NCI-H1092 (cell line): ENCODE measurements around the gene TSPYL2.

Experiments used
- DNase-seq: peaks from one replicate; lab custom pipeline; 2025; lab: John Stamatoyannopoulos, UW

TSPYL2 gene

DNA sequence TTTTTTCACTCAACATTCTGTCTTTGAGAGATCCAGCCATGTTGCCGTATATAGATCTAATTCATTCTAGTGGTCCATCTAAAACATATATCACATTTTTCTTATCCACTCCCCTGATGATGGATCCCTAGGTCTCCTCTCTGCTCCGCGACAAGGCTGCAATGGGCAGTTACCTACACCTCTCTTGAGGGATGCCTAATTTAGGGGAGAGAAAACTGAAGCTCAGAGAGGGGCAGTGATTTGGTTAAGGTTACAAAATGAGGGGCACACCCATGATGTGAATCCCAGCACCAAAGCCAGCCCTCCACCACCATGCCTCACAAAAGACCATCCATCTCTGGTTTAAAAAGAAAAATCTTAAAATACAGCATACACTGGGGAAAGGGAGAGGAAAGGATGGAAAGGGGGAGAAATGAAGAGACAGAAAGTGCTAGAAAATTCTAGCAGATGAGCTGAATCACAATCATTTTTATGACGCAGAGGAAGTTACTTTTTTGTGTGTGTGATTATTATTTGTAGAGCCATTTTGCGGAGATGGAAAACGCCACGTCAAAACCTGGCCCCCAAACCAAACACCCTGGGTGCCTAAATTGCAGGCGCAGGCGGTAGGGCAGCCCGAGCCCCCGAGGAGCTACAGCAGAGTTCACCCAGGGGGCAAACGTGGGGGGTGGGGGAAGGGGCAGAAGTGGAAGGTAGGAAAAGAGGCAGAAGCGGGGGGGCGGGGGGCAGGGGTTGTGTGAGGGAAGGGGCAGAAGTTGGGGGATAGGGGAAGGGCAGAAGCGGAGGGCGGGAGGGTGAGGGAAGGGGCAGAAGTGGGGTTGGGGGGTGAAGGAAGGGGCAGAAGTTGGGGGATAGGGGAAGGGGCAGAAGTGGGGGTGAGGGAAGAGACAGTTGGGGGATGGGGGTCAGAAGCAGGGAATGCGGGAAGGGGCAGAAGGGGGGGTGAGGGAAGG is 1.3 kb upstream of the TSPYL2 start:
- DNase-seq = peak; percentile 18

DNA sequence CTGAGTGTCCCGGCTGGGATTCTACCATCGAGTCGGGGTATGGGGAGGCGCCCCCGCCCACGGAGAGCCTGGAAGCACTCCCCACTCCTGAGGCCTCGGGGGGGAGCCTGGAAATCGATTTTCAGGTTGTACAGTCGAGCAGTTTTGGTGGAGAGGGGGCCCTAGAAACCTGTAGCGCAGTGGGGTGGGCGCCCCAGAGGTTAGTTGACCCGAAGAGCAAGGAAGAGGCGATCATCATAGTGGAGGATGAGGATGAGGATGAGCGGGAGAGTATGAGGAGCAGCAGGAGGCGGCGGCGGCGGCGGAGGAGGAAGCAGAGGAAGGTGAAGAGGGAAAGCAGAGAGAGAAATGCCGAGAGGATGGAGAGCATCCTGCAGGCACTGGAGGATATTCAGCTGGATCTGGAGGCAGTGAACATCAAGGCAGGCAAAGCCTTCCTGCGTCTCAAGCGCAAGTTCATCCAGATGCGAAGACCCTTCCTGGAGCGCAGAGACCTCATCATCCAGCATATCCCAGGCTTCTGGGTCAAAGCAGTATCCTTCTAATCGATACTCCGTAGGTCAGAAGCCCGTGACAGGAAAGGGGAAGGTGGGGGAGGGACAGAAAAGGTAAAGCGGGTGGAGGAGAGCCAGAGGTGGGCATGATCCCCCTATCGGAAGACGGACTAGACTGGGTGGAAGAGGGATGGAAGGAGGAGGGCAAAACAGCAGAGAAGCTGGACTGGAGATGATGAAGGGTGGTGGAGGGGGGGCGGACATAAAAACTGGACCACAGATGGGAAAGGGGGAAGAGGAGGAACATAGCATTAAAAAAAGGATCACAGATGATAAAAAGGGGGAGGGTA is 828 bp downstream of the TSPYL2 start:
- no peak for DNase-seq

DNA sequence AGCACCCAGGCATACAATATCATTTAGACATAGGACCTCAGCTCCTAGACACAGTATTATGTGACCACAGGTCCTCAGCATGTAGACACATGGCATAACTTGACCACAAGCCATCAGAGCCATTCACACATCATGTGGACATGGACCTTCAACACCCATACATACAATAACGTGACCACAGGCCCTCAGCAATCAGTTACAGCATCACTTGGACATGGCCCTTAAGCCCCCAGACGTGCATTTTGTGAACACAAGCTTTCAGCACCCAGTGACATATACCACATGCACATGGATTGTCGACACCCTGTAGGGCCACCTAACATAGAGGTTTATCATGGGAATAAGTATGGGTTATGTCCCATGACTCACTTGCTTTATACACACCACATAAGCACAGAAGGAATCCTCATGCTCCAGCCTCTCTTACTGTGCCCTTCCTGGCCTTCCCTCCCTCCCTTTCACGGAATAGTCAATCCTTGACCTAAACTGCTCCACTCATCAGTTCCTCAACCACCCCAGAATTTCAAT is 1.9 kb downstream of the TSPYL2 start:
- DNase-seq = no peak

DNA sequence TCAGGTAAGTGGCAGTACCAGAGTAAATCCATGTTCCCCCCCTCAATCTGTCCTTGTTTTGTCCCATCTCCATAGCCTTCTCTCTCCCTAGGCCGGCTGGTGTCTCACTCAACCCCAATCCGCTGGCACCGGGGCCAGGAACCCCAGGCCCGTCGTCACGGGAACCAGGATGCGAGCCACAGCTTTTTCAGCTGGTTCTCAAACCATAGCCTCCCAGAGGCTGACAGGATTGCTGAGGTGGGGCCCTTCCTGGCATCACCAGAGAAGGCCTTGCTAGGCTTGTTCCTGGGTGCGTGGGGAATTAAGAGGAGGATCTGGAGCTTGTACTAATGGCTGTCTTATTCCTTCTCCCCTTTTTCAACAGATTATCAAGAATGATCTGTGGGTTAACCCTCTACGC is 2.7 kb downstream of the TSPYL2 start:
- DNase-seq = no peak

- no peak for DNase-seq
These were observed 3.6 kb downstream of the TSPYL2 start for GRCh38 chrX:53085661-53086229.

GRCh38 chrX:53086464-53086863 is 4.3 kb downstream of the TSPYL2 start:
- no peak for DNase-seq

DNA sequence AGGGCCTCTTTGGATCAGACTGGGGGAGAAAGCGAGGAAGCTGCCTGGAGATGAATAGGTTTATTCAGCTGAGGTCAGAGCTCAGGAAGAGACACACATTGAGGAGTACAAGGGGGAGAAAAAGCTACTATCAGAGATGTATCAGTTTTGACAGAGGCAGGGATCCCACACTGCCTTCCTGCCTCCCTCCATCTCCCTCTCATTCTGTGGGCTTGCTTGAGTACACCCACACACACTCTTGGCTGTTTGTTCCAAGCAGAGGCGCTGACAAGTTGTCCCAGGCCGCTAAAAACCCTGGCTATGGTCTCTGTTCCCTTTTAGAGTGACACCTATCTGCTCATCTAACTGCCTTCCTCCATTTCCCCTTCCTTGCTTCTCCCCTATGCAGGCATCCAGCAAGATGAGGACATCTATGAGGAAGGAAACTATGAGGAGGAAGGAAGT is 5.2 kb downstream of the TSPYL2 start:
- no peak for DNase-seq

GRCh38 chrX:53088136-53088974 is 6.2 kb downstream of the TSPYL2 start:
- DNase-seq = peak; percentile 92

DNA sequence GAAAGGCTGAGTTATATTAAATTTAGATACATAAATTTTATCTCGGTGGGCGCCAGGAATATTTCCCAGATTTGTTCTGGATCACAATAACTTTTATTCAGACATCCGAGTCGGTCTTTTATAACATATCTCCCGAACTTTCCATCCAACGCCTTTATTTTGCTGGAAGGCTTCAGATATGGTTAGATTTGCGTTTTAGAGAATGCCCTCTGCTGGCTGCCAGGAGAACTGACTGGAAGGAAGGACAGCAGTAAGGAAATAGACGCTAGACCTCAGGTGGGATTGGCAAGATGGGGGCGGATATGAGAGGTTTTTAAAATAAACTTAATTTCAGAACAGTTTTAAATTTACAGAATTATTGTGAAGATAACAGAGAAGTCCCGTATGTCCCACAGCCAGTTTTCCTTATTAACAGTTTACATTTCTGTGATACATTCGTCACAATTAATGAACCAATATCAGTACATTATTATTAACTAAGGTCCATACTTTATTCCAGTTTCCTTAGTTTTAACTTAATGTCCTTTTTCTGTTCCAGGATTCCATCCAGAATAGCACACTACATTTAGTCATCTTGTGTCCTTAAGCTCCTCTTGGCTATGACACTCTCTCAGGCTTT is 7.2 kb downstream of the TSPYL2 start:
- peak; percentile 44 for DNase-seq

DNA sequence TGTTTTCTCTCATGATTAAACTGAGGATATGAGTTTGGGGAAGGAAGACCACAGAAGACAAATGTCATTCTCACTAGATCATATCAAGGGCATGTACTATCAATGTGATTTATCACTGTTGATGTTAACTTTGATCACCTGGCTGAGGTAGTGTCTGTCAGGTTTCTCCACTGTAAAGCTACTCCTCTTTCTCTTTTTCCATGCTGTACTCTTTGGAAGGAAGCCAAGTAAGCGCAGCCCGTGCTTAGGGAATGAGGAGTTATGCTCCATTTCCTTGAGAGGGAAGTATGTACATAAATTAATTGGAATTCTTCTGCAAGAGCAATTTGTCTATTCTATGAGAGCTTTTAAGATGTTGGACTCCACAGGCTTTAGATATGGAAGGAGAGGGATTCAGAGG is 7.8 kb downstream of the TSPYL2 start:
- DNase-seq = no peak

DNA sequence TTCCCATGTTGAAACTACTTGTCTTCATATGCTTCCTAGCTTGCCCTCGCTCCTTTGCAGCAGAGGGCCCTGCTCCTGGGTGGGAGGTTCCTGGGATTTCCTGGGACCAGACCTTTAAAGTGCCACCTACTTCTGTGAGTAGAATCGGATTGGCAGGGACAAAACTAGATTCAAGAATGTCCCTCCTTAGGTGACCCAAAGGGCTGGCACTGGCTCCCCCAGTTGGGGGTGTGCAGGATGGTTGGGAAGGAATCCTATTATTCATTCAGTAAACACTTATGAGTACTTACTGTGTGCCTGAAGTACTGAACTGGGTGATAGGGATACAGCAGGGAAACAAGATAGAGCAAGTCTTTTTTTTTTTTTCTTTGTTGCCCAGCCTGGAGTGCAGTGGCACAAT is 9.2 kb downstream of the TSPYL2 start:
- DNase-seq = no peak

GRCh38 chrX:53093177-53093655 is 11.0 kb downstream of the TSPYL2 start:
- DNase-seq = peak; percentile 75

DNA sequence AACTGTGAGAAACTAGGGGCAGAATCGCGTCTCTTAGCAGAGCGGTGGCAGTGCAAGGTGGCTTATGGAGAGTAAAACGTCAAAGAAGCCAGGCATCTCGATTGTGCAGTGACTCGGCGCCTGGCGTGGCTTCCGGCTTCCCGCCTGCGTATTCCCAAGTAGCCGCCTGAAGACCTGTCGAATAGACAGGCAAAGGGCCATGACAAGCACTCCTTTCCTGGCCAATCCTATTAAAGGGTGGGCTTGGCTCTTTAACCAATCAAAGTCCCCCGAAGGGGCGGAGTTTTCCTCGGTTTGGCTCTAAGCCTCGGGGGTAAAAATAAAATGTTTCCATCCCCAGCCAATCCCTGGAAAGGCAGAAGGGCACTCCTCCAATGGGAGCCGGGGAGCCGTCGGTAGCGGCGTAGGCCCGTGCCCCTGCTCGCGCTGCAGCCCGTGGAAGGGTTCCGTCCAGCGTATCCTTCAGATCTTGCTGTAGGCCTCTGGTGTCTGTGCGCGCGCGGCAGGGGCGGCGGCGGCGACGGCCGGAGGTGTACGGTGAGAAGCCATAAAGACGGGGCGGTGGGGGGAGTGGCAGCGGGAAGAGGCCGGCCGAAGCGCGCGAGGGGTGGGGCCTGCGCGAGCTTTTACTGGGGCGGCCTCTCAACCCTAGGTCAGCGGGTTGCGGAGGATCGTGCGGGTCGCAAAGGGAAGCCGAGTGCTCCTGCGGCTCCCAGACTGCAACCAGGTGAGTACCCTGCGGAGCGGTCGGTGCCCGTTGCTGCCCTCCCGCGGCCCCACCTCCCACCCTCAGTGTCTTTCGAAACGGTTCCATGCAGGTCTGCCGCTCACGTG is 11.8 kb downstream of the TSPYL2 start, which contains the start of gene KANTR:
TSS of gene KANTR (plus strand) at position 395 of the 834 bp plus-strand sequence. CDS start 30,131 bp downstream, outside the sequence.
- DNase-seq = peak; percentile 98

GRCh38 chrX:53094582-53094905 is 12.4 kb downstream of the TSPYL2 start:
- DNase-seq = no peak

- DNase-seq = no peak
These were observed 13.6 kb downstream of the TSPYL2 start for GRCh38 chrX:53095796-53096195.

DNA sequence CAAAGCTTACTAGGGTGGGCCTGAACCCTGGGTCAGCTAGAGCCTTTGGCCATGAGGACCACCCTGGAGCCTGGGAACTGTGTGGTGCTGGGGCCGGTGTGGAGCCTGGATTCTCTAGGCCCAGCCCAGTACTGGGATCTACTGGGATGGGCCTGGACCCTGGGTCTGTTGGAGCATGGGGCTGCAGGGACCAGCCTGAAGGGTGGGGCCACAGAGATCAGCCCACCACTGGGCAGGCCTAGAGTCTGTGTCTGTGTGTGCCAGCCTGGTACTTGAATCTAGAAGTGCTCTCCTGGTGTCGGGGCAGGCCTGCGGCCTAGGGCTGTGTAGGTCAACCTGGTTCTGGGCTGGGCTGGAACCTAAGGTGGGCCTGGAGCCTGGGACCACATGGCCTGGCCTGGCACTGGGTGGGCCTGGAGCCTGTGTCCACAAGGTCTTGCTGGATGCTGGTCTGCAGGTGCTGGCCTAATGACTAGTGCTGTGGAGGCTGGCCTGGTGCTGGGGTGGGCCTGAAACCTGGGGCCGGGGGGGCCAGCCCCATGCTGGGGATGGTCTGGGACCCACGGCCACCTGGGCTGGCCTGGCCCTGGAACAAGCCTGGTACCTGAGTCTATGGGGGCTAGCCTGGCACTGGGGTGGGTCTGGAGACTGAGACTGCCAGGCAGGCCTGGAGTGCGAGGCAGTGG is 32.8 kb downstream of the TSPYL2 start:
- no peak for DNase-seq

DNA sequence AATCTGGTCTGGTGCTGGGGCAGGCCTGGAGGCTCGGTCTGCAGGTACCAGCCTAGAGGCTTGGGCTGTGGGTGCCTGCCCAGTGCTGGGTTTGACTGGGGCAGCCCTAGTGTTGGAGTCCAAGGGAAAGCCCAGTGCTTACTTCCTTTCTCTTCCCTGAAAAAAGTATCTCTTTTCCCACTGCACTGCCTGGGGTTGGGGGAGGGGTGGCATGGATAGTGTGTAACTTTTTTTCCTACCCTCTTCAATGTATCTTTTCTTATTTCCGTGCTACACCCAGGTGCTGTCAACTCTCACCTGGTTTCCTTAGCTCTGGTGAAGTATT is 33.3 kb downstream of the TSPYL2 start:
- no peak for DNase-seq

DNA sequence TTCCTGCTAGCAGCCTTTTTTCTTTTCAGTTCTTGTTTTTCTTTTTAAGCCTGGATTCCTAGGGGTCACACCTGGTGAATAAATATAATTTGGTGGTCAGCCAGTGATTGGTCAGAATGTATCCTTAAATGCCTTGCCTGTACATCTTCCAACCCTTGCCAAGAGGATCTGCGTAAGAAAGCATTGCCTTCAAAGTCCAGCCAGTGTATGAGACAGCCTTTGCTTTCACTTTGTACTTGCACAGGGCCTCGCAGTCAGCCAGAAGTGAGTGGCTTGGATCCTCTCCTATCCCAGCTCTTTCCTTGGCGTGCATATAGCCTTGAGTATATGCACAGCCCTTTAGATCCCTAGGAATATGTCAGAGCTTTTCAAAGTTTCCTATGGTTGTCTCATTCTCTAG is 33.9 kb downstream of the TSPYL2 start:
- DNase-seq = no peak

- no peak for DNase-seq
These were observed 39.8 kb downstream of the TSPYL2 start for GRCh38 chrX:53122013-53122412.
